HEK293 (cell line): ENCODE data around the gene GNB3.

Source experiments
- CTCF ChIA-PET: fragments of 350-600 bp; formaldehyde crosslinking; extraction: SDS; loops from one replicate; lab custom pipeline; 2021; ENCODE audit warnings: antibody characterized with exemption; lab: Yijun Ruan, JAX
- POLR2A ChIA-PET: fragments of 300-600 bp; formaldehyde crosslinking; extraction: SDS; loops from one replicate; lab custom pipeline; 2020; ENCODE audit warnings: antibody characterized with exemption, inconsistent platforms; lab: Yijun Ruan, JAX
- H3K27ac ChIP-seq: fragments of 200-500 bp; sonication (Bioruptor generic); 2 replicates; pipeline ENCODE4 v1.5.1; 2014; ENCODE audit warnings: low read depth, low read length, control low read depth, inconsistent platforms; ENCODE audit errors: extremely low read depth
- H3K36me3 ChIP-seq, 2 experiments: fragments of 200-500 bp in 1 of 2; sonication (Bioruptor generic) in 1 of 2; 1 replicate in 1 of 2; 2 replicates in 1 of 2; pipeline ENCODE4 v1.5.1; 2014 to 2017; ENCODE audit warnings: inconsistent platforms in 2 of 2, low read length in 2 of 2; ENCODE audit not compliant: control insufficient read depth in 2 of 2, insufficient read depth in 1 of 2
- H3K4me1 ChIP-seq: fragments of 200-500 bp; sonication (Bioruptor generic); 2 replicates; pipeline ENCODE4 v1.5.1; 2014; ENCODE audit warnings: mild to moderate bottlenecking, low read length, inconsistent platforms; ENCODE audit not compliant: control insufficient read depth, insufficient read depth
- H3K4me3 ChIP-seq: 2 replicates; pipeline ENCODE4 v1.5.1; 2011; ENCODE audit warnings: low read depth, mild to moderate bottlenecking, control low read depth, low read length, moderate library complexity
- H3K9me3 ChIP-seq: fragments of 200-500 bp; sonication (Bioruptor generic); 2 replicates; pipeline ENCODE4 v1.5.1; 2014; ENCODE audit warnings: low read depth, low read length, inconsistent platforms; ENCODE audit not compliant: control insufficient read depth, insufficient read depth
- HOXA7 ChIP-seq: sonication (generic); formaldehyde crosslinking; IDR thresholded peaks from 2 replicates; pipeline ENCODE4 v1.8.1; 2022; ENCODE audit warnings: missing genetic modification reagents, borderline replicate concordance
- HOXC10 ChIP-seq: sonication (generic); formaldehyde crosslinking; IDR thresholded peaks from 2 replicates; pipeline ENCODE4 v1.8.1; 2023; ENCODE audit warnings: mild to moderate bottlenecking, missing genetic modification reagents
- KLF1 ChIP-seq: fragments of 450-650 bp; formaldehyde crosslinking; IDR thresholded peaks from 2 replicates; pipeline ENCODE4 v1.5.1; 2016; ENCODE audit warnings: missing biosample characterization, missing genetic modification characterization
- SP3 ChIP-seq: fragments of 450-650 bp; formaldehyde crosslinking; IDR thresholded peaks from 2 replicates; pipeline ENCODE4 v1.5.1; 2016; ENCODE audit warnings: missing biosample characterization, missing genetic modification characterization
- ZBTB8A ChIP-seq: fragments of 450-650 bp; formaldehyde crosslinking; IDR thresholded peaks from 2 replicates; pipeline ENCODE4 v1.5.1; 2016; ENCODE audit warnings: missing biosample characterization, missing genetic modification characterization
- ZNF571 ChIP-seq: fragments of 450-650 bp; formaldehyde crosslinking; IDR thresholded peaks from 2 replicates; pipeline ENCODE4 v1.5.0; 2017; ENCODE audit warnings: missing biosample characterization, missing genetic modification characterization
- ZNF600 ChIP-seq: fragments of 450-650 bp; formaldehyde crosslinking; IDR thresholded peaks from 2 replicates; pipeline ENCODE4 v1.5.1; 2016; ENCODE audit warnings: missing biosample characterization, missing genetic modification characterization
- ZSCAN23 ChIP-seq: fragments of 450-650 bp; formaldehyde crosslinking; IDR thresholded peaks from 2 replicates; pipeline ENCODE4 v1.5.1; 2016; ENCODE audit warnings: missing biosample characterization, missing genetic modification characterization
- TF ChIP-seq, protein P1 (sequence below): fragments of 450-650 bp; formaldehyde crosslinking; IDR thresholded peaks from 2 replicates; pipeline ENCODE4 v1.5.1; 2016; ENCODE audit warnings: missing biosample characterization, missing genetic modification characterization
- TF ChIP-seq, protein P2 (sequence below): fragments of 450-650 bp; formaldehyde crosslinking; IDR thresholded peaks from 2 replicates; pipeline ENCODE4 v1.5.1; 2016; ENCODE audit warnings: missing biosample characterization, missing genetic modification characterization
- TF ChIP-seq, protein P3 (sequence below): fragments of 450-650 bp; formaldehyde crosslinking; IDR thresholded peaks from 2 replicates; pipeline ENCODE4 v1.5.1; 2016; ENCODE audit warnings: missing biosample characterization, missing genetic modification characterization
- TF ChIP-seq, protein P4 (sequence below): fragments of 450-650 bp; formaldehyde crosslinking; IDR thresholded peaks from 2 replicates; pipeline ENCODE4 v1.5.1; 2016; ENCODE audit warnings: missing biosample characterization, missing genetic modification characterization
- TF ChIP-seq, protein P5 (sequence below): fragments of 450-650 bp; formaldehyde crosslinking; IDR thresholded peaks from 2 replicates; pipeline ENCODE4 v1.5.1; 2017; ENCODE audit warnings: missing biosample characterization, missing genetic modification characterization
- TF ChIP-seq, protein P6 (sequence below): fragments of 450-650 bp; formaldehyde crosslinking; IDR thresholded peaks from 2 replicates; pipeline ENCODE4 v1.5.1; 2016; ENCODE audit warnings: missing biosample characterization, missing genetic modification characterization

Gene GNB3

DNA sequence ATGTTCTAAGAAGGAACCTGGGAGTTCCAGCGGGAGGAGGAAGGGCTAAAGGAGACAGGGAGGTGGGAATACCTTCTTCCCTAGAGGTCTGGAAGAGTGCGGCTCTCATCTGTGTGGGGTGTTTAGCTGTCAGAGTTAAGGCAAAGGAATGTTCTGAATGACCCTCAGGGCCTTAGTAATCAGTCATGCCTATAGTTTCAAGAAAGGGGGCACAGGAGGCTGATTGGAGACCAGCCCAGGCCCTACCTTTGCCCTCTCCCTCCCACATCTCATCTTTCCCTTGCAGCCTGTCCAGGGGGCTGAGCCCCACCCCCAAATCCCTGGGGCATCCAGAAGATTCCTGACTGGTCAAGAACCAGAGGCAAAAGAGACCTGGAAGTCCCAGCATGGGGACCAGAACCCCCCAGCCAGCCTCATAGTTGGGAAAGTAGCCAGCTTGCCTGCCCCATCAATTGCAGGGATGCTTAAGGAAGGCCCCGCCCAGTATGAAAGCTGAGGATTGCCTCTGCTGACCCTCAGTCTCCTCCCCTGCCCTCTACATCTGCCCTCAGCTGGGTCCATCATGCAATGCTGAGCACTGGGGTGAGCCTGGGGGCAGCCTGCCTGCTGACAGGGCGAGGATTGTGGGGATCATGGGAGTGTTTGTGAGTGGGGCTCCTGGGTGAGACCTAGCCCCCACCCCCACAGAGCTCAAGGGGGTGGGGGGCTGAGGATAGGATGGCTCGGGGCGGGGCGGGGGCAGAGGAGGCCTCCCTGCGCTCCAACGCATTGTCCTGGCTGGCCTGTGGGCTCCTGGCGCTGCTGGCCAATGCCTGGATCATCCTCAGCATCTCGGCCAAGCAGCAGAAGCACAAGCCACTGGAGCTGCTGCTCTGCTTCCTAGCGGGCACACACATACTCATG lies 17.3 kb upstream of the GNB3 start (continued):
- TF ChIP-seq, protein P1, sequence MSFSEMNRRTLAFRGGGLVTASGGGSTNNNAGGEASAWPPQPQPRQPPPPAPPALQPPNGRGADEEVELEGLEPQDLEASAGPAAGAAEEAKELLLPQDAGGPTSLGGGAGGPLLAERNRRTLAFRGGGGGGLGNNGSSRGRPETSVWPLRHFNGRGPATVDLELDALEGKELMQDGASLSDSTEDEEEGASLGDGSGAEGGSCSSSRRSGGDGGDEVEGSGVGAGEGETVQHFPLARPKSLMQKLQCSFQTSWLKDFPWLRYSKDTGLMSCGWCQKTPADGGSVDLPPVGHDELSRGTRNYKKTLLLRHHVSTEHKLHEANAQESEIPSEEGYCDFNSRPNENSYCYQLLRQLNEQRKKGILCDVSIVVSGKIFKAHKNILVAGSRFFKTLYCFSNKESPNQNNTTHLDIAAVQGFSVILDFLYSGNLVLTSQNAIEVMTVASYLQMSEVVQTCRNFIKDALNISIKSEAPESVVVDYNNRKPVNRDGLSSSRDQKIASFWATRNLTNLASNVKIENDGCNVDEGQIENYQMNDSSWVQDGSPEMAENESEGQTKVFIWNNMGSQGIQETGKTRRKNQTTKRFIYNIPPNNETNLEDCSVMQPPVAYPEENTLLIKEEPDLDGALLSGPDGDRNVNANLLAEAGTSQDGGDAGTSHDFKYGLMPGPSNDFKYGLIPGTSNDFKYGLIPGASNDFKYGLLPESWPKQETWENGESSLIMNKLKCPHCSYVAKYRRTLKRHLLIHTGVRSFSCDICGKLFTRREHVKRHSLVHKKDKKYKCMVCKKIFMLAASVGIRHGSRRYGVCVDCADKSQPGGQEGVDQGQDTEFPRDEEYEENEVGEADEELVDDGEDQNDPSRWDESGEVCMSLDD = no peak
- no peak for TF ChIP-seq ZNF571 (tag by site-specific recombination)
- TF ChIP-seq, protein P2, sequence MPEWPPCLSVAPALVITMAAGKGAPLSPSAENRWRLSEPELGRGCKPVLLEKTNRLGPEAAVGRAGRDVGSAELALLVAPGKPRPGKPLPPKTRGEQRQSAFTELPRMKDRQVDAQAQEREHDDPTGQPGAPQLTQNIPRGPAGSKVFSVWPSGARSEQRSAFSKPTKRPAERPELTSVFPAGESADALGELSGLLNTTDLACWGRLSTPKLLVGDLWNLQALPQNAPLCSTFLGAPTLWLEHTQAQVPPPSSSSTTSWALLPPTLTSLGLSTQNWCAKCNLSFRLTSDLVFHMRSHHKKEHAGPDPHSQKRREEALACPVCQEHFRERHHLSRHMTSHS (tag by site-specific recombination) = no peak
- no peak for TF ChIP-seq HOXA7
- TF ChIP-seq HOXC10 (CRISPR knock-in tag) = no peak
- TF ChIP-seq, protein P3, sequence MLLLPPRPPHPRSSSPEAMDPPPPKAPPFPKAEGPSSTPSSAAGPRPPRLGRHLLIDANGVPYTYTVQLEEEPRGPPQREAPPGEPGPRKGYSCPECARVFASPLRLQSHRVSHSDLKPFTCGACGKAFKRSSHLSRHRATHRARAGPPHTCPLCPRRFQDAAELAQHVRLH (tag by site-specific recombination) = no peak
- TF ChIP-seq ZSCAN23 (tag by site-specific recombination) = no peak

DNA sequence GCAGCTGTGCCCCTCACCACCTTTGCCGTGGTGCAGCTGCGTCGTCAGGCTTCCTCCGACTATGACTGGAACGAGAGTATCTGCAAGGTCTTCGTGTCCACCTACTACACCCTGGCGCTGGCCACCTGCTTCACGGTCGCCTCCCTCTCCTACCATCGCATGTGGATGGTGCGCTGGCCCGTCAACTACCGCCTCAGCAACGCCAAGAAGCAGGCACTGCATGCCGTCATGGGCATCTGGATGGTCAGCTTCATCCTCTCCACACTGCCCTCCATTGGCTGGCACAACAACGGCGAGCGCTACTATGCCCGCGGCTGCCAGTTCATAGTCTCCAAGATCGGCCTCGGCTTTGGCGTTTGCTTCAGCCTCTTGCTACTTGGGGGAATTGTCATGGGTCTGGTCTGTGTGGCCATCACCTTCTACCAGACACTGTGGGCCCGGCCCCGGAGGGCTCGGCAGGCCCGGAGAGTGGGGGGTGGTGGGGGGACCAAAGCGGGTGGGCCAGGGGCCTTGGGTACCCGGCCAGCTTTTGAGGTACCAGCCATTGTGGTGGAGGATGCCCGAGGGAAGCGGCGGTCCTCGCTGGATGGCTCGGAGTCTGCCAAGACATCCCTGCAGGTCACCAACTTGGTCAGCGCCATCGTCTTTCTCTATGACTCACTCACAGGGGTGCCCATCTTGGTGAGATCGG lies 16.5 kb upstream of the GNB3 start:
- Histone ChIP-seq H3K4me3 (no peak overlapping the region), H3K36me3 (peaks cover 0 to 3% of the 10 kb centered on the region in 2 experiments; a peak in 1 of 3 replicates), H3K4me1 (peaks cover 6% of the 10 kb centered on the region; the same call in 1 of the 2 replicates), H3K27ac (no peak overlapping the region), H3K9me3 (no peaks in the 10 kb centered on the region)
- POLR2A ChIA-PET = no interaction called here
- TF ChIP-seq SP3 (tag by site-specific recombination) = no peak
- TF ChIP-seq, protein P4, sequence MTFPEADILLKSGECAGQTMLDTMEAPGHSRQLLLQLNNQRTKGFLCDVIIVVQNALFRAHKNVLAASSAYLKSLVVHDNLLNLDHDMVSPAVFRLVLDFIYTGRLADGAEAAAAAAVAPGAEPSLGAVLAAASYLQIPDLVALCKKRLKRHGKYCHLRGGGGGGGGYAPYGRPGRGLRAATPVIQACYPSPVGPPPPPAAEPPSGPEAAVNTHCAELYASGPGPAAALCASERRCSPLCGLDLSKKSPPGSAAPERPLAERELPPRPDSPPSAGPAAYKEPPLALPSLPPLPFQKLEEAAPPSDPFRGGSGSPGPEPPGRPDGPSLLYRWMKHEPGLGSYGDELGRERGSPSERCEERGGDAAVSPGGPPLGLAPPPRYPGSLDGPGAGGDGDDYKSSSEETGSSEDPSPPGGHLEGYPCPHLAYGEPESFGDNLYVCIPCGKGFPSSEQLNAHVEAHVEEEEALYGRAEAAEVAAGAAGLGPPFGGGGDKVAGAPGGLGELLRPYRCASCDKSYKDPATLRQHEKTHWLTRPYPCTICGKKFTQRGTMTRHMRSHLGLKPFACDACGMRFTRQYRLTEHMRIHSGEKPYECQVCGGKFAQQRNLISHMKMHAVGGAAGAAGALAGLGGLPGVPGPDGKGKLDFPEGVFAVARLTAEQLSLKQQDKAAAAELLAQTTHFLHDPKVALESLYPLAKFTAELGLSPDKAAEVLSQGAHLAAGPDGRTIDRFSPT (tag by site-specific recombination) = 0 out of 2 replicates have a peak, but pooled peaks have one; percentile 26
- 0 out of 2 replicates have a peak, but pooled peaks have one; percentile 18 for TF ChIP-seq ZNF600
- TF ChIP-seq, protein P5, sequence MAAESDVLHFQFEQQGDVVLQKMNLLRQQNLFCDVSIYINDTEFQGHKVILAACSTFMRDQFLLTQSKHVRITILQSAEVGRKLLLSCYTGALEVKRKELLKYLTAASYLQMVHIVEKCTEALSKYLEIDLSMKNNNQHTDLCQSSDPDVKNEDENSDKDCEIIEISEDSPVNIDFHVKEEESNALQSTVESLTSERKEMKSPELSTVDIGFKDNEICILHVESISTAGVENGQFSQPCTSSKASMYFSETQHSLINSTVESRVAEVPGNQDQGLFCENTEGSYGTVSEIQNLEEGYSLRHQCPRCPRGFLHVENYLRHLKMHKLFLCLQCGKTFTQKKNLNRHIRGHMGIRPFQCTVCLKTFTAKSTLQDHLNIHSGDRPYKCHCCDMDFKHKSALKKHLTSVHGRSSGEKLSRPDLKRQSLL = no peak
- TF ChIP-seq, protein P6, sequence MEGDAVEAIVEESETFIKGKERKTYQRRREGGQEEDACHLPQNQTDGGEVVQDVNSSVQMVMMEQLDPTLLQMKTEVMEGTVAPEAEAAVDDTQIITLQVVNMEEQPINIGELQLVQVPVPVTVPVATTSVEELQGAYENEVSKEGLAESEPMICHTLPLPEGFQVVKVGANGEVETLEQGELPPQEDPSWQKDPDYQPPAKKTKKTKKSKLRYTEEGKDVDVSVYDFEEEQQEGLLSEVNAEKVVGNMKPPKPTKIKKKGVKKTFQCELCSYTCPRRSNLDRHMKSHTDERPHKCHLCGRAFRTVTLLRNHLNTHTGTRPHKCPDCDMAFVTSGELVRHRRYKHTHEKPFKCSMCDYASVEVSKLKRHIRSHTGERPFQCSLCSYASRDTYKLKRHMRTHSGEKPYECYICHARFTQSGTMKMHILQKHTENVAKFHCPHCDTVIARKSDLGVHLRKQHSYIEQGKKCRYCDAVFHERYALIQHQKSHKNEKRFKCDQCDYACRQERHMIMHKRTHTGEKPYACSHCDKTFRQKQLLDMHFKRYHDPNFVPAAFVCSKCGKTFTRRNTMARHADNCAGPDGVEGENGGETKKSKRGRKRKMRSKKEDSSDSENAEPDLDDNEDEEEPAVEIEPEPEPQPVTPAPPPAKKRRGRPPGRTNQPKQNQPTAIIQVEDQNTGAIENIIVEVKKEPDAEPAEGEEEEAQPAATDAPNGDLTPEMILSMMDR (tag by site-specific recombination) = 0 out of 2 replicates have a peak, but pooled peaks have one; percentile 22
- TF ChIP-seq KLF1 = no peak
- no peak for TF ChIP-seq ZBTB8A (tag by site-specific recombination)
- CTCF ChIA-PET = interaction anchor here (0.6 to 8.1 kb wide), 17 partner anchors 10 to 270 kb away, joined by 3 to 116 read pairs (median 4); partner anchors contain the start of genes LAG3, MLF2, PTMS and ZNF384
